GM10248 (cell line): ENCODE results near the gene NFU1.
"Not testable (repeated sequence)": the region's sequence is repeated elsewhere in the genome, so short reads cannot be mapped to it uniquely, and the experiment has no call there.

Source experiments
- CTCF ChIA-PET: fragments of 300-600 bp; sonication (Branson Sonifier 250); formaldehyde crosslinking; extraction: SDS; loops from one replicate; lab custom pipeline; 2021; ENCODE audit warnings: antibody characterized with exemption; lab: Yijun Ruan, JAX
- POLR2A ChIA-PET: fragments of 350-650 bp; sonication (Branson Sonifier 250); formaldehyde crosslinking; extraction: SDS; loops from one replicate; lab custom pipeline; 2020; ENCODE audit warnings: antibody characterized with exemption; lab: Yijun Ruan, JAX
- DNase-seq: peaks from one replicate; pipeline ENCODE4 v3.0.0; 2012; ENCODE audit errors: extremely low spot score
- TF ChIP-seq, protein P1 (sequence below): IDR thresholded peaks from 2 replicates; pipeline ENCODE4 v1.5.1; 2012; ENCODE audit warnings: mild to moderate bottlenecking, low read depth; ENCODE audit errors: extremely low read depth, missing control alignments, control extremely low read depth

Gene NFU1

DNA sequence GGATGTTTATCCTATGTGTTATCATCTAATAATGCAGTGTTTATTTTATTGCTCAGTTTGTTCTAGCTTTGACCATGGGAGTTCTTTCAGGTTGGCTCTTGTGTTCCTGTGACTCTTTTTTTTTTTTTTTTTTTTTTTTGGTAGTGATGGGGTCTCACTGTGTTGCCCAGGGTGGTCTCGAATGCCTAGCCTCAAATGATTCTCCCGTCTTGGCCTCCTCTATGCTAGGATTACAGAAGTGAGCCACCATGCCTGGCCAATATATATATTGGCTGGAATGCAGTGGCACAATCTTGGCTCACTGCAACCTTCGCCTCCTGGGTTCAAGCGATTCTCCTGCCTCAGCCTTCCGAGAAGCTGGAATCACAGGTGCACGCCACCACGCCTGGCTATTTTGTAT lies 18.9 kb upstream of the NFU1 start:
- ChIA-PET POLR2A (interaction anchor here (0.6 kb wide), 1 partner anchor 512 kb away, joined by 4 read pairs; no protein-coding TSS in a partner anchor), CTCF (interaction anchor here (1.4 kb wide), 1 partner anchor 14 kb away, joined by 4 read pairs; no protein-coding TSS in a partner anchor)
- TF ChIP-seq, protein P1, sequence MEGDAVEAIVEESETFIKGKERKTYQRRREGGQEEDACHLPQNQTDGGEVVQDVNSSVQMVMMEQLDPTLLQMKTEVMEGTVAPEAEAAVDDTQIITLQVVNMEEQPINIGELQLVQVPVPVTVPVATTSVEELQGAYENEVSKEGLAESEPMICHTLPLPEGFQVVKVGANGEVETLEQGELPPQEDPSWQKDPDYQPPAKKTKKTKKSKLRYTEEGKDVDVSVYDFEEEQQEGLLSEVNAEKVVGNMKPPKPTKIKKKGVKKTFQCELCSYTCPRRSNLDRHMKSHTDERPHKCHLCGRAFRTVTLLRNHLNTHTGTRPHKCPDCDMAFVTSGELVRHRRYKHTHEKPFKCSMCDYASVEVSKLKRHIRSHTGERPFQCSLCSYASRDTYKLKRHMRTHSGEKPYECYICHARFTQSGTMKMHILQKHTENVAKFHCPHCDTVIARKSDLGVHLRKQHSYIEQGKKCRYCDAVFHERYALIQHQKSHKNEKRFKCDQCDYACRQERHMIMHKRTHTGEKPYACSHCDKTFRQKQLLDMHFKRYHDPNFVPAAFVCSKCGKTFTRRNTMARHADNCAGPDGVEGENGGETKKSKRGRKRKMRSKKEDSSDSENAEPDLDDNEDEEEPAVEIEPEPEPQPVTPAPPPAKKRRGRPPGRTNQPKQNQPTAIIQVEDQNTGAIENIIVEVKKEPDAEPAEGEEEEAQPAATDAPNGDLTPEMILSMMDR, result no peak
- DNase-seq, result no peak

DNA sequence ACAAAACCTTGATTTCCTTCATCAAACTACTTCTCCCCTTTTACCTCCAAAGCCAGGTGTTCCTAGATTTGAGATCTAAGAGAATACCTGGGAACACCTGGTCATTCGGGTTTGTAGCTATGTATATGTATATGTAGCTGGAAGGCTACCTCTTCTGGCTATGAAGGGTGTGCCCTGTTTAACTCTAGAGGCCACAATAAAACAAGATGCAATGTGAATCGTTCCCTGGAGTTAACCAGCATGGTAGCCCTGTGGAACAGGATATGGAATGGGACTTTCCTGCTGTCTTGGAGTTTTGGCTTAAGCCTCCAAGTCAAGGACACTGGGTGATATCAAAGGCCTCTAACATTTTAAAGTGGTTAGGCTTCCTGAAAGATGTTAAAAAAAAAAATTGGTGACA lies 17.7 kb upstream of the NFU1 start:
- TF ChIP-seq, protein P1, result no peak
- ChIA-PET POLR2A (no interaction called here), CTCF (no interaction called here)
- DNase-seq, result no peak

DNA sequence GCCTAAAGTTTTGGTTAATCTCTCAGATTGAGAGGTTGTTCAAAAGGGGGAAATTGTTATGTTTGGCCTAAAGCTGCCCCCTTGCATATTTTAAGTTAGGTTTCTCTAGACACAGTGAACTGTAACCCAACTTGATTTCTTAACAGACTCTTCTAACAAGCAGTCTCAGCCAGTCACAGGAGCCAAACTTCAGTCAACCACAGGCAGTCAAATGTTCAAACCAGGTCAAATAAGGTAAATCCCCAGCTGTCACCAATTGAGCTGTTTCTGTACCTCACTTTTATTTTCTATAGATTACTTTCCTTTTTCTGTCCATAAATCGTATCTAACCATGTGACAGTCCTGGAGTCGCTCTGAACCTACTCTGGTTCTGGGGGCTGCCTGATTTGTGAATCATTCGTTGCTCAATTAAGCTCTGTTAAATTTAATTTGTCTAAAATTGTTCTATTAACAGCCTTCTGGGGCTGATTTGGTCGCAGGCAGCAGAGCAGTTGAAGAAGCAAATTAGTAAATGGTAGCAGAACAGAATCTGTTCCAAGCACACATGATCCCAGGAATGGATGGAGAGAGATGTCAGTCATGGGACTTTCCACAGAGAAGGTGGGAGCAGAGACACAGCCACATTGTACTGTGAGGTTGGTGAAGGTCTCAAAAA lies 16.4 kb upstream of the NFU1 start:
- TF ChIP-seq, protein P1, result no peak
- ChIA-PET CTCF (interaction anchor here (0.5 to 1.5 kb wide), 5 partner anchors 10 to 947 kb away, joined by 3 to 8 read pairs (median 3); partner anchors contain the start of gene NFU1), POLR2A (interaction anchor here (1.2 kb wide), 1 partner anchor 16 kb away, joined by 7 read pairs; the partner anchor contains the start of gene NFU1)
- peak; percentile 58 for DNase-seq

DNA sequence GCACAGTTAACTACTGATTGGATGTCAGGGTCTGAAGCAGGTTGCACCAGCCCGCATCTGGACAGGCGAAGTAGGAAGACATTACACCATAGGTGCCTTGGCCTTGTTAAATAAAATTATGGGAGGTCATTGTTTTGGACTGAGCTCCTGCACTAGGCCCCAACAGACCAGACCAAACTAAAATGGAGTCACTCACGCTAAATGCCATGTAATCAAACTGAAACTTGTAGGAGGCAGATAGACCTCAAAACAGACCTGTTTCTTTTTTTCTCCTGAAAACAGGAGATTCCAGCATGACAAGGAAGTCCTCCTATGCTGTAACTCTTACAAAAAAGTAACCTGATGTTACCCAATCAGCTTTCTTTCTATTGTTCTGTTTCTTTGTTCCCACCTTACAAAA lies 15.5 kb upstream of the NFU1 start:
- POLR2A ChIA-PET, result interaction anchor here (1.0 kb wide), 1 partner anchor 15 kb away, joined by 3 read pairs; the partner anchor contains the start of gene NFU1
- TF ChIP-seq, protein P1, result no peak
- CTCF ChIA-PET, result no interaction called here
- no peak for DNase-seq

DNA sequence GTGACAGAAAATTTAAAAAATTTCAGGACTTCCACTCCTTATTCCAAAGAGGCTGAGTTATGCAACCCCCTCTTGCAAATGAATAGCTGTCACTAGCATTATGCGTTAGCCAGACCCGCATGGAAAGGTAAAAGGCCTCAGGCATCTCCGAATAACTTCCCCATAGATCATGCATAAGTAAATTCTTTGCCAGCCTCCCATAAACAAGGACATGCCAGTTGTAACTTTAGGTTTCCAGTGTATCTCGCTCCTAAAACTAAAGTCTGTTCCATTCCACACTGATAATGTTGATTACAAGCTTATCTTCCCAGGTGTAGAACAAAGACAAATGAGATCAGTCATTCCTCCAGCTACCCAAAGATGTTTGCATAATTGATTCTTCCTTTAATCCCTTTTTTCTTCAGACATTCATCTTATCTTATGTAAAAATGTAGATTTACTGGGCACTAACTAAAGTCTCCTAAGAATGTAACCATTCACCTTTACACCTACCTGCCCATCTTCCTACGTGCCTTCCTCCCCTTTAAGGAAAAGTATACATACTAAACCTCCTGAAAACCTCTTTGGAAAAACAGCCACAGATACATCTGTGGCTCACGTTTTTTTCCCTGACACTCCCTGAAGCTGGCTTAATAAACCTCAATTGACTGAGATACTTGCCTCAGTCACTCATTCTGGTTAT lies 13.6 kb upstream of the NFU1 start:
- ChIA-PET POLR2A (no interaction called here), CTCF (interaction anchor here (0.9 kb wide), 1 partner anchor 11 kb away, joined by 3 read pairs; no protein-coding TSS in a partner anchor)
- DNase-seq, result no peak
- TF ChIP-seq, protein P1, result no peak

DNA sequence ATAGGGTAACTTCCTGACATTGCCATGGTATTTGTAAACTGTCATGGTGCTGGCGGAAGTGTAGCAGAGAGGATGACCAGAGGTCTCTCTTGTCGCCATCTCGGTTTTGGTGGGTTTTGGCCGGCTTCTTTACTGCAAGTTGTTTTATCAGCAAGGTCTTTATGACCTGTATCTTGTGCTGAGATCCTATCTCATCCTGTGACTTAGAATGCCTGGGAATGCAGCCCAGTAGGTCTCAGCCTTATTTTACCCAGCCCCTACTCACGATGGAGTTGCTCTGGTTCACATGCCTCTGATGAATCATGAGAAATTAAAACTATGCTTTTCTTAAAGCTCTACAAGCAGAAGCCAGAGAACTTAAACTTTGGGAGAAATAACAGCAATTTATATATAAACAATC lies 12.7 kb upstream of the NFU1 start:
- CTCF ChIA-PET, result no interaction called here
- TF ChIP-seq, protein P1, result no peak
- DNase-seq, result no peak

DNA sequence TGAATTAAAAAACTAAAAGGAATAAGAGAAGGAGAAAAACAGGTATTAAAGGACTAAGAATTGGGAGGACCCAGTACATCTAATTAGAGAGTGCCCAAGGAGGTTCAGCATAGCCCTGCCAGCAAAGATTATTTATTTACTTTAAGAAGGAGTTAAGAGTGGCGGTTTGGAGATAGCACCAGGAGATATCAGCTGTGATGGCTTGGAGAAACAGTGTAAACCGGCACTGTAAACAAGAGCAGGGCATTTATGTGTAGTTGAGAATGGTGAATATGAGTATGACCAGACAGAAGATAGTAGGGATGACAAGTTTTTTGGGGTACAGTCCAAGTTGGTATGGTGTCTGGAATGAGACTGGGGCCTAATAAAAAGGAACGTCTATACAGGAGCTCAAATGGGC lies 6.4 kb upstream of the NFU1 start:
- POLR2A ChIA-PET, CTCF ChIA-PET: not testable (repeated sequence)

More for the DNA sequence above, 12.7 kb upstream of the NFU1 start:
- POLR2A ChIA-PET, result no interaction called here

DNA sequence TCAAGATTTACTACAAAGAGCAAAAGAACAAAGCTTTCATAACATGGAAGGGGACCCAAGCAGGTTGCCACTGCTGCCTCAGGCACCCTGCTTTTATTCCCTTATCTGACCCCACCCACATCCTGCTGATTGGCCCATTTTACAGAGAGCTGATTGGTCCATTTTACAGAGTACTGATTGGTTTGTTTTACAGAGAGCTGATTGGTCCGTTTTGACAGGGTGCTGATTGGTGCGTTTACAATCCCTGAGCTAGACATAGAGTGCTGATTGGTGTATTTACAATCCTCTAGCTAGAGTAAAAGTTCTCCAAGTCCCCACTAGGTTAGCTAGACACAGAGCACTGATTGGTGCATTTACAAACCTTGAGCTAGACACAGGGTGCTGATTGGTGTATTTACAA lies 2.3 kb upstream of the NFU1 start:
- DNase-seq, POLR2A ChIA-PET: not testable (repeated sequence)
- CTCF ChIA-PET, result interaction anchor here (1.0 to 1.6 kb wide), 4 partner anchors 9 to 286 kb away, joined by 3 to 5 read pairs (median 4); no protein-coding TSS in a partner anchor

More for the DNA sequence above, 6.4 kb upstream of the NFU1 start:
- not testable (repeated sequence) for DNase-seq
